HG03095 (cell line): Measurements from ENCODE around the gene TIGD3.
"Not testable (repeated sequence)": the region's sequence is repeated elsewhere in the genome, so short reads cannot be mapped to it uniquely, and the experiment has no call there.

Source experiments
- ATAC-seq: cut with Tn5 transposase; IDR thresholded peaks from one replicate; pipeline ENCODE4 v1.9.1; 2021; ENCODE audit warnings: moderate library complexity; ENCODE audit not compliant: unreplicated experiment

Gene TIGD3

GRCh38 chr11:65323813-65324212 lies 30.7 kb upstream of the TIGD3 start:
- ATAC-seq: no peak

DNA sequence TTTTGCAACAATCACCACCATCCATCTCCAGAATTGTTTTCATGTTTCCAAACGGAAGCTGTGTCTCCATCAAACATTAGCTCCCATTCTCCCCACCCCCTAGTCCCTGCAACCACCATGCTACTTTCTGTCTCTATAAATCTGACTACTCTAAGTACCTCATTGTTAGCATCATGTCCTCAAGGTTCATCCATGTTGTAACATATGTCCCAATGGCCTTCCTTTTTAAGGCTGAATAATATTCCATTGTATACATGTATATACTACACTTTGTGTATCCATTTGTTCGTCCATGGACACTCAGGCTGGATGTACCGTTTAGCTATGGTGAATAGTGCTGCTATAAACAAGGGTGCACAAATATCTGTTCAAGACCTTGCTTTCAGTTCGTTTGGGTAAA lies 29.1 kb upstream of the TIGD3 start:
- ATAC-seq: no peak

DNA sequence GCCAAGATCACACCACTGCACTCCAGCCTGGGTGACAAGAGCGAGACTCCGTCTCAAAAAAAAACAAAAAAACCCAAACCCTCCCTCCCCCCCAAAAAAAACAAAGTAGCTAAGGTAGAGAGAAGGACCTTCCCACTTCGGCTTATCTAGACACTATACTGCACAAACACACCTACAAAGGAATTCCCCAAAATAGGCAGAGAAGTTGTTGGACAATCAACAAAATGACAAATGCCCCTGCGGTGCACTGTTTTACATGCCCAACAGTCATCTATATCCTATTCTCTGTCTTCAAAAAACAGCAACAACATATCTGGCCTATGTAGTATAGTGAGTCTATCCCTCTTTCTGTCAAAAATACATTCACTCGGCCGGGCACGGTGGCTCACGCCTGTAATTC lies 27.5 kb upstream of the TIGD3 start:
- ATAC-seq: no peak

GRCh38 chr11:65329478-65329877 lies 25.1 kb upstream of the TIGD3 start:
- no peak for ATAC-seq

GRCh38 chr11:65329944-65330403 lies 24.6 kb upstream of the TIGD3 start:
- ATAC-seq: no peak

GRCh38 chr11:65330544-65330943 lies 24.0 kb upstream of the TIGD3 start:
- ATAC-seq: no peak

DNA sequence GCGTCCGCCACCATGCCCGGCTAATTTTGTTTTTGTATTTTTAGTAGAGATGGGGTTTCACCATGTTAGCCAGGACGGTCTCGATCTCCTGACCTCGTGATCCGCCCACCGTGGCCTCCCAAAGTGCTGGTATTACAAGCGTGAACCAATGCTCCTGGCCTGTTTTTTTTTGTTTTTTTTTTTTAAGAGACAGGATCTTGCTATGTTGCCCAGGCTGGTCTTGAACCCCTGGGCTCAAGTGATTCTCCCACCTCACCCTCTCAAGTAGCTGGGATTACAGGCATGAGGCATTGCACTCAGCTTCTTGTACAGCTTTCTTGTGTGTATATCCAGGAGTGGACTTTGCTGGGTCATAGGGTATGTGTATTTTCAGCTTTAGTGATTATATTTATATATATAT lies 22.0 kb upstream of the TIGD3 start:
- ATAC-seq: not testable (repeated sequence)

DNA sequence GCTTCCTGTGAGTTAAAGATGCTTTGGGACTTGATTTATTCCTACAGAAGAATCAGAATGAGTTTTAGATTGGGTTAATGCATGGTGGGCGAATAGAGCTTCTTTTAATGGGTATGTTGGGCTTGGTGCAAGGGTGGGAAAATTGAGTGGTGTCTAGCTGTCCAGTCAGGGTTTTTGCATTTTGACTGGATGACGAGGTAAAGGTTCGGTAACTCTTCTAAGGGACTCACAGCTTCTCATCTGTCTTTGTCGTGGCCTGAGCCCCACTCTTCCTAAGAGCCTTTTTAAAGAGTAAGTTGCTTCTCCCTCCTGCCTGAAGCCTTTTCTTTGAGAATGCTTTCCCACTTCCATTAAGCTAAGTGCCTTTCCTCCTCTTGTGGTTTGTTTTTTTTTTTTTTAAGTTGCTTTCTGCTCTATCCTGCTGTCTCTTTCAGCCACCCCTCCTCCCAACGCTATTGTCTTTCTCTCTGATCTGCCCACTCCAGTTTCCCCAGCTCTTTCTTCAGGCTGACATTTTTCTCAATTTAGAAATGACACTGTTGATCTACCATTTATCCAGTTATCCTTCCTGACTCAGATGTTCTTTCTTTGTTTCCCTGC lies 19.8 kb upstream of the TIGD3 start:
- no peak for ATAC-seq

DNA sequence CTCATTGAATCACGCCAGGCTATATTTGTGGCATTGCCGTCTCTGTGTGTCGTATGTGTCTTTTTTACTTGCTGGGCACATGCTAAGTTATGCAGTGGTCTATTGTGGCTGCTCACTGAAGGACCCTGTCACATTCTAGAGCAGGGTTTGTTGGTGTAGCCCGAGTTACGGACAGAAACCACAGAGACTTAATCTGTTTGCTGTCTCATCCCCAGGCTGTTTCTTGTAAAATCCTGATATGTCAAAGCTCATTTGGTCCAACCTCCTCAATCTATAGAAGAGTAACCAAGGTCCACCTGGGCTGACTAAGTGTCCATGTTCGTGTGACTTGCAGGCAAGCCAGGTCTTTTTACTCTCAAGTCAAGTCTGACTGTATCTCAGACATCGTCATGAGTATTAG lies 15.9 kb upstream of the TIGD3 start:
- ATAC-seq: no peak

DNA sequence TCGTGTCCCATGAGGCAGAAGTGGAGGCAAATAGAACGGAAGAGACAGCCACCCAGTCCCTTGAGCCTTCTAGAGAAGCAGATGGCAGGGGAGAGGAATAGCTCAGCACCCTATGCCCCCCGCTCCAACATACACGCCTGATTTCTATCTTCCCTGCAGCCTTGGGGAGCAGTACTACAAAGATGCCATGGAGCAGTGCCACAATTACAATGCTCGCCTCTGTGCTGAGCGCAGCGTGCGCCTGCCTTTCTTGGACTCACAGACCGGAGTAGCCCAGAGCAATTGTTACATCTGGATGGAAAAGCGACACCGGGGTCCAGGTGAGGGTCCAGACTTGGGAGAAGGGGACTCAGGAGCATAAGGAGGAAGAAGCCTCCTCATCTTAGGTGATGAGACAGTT lies 14.3 kb upstream of the TIGD3 start:
- no peak for ATAC-seq

GRCh38 chr11:65341856-65342255 lies 12.7 kb upstream of the TIGD3 start:
- ATAC-seq: no peak

DNA sequence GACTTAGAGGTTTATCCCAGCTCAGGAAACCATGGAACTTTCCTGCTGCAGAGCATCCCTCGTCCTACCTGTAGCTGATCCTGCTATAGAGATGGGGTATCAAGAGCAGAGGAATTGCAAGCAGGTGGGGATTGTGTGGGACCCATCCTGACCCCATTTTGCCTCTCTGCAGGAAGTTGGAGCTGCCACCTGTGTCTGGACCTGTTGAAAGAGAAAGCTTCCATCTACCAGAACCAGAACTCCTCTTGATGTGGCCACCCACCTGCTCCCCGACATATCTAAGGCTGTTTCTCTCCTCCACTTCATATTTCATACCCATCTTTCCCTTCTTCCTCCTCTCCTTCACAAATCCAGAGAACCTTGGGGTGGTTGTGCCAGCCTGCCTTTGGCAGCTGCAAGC lies 3.0 kb upstream of the TIGD3 start:
- no peak for ATAC-seq

DNA sequence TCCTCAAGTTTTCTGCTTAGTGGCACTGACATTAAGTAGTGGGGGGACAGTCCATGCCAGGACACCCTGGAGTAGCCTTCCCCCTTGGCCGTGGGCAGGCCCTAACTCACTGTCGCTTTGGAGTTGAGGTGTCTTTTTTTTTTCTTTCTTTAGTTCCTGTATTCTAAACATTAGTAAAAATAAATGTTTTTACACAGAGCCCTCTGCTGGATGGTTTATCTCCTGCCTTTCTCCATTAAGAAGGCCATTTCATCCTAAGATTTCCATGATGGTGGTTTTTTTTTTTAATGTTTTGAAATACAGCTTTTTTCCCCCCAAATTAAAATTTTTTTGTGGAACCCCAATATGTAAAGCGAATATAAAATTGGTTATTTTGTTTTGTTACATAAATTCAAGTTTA lies 1.8 kb upstream of the TIGD3 start:
- no peak for ATAC-seq

GRCh38 chr11:65353376-65353775 lies 1.2 kb upstream of the TIGD3 start:
- ATAC-seq: no peak

DNA sequence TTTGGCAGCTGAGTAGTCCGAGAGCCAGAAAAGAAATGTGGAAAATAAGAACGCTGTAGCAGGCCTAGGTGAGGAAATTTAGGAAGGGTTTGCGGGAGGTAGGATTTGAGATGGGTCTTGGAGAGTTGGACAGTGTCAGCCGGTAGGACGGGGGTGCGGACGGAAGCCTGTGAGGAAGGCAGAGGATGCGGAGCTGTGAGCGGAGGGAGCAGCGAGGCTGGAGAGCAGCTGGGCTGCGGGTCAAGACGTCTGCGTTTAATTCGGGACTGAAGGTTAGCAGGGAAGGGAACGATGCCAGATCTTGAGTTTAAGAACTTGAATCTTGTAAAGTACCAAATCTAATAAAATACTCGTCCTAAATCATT lies 669 bp upstream of the TIGD3 start:
- ATAC-seq: no peak

DNA sequence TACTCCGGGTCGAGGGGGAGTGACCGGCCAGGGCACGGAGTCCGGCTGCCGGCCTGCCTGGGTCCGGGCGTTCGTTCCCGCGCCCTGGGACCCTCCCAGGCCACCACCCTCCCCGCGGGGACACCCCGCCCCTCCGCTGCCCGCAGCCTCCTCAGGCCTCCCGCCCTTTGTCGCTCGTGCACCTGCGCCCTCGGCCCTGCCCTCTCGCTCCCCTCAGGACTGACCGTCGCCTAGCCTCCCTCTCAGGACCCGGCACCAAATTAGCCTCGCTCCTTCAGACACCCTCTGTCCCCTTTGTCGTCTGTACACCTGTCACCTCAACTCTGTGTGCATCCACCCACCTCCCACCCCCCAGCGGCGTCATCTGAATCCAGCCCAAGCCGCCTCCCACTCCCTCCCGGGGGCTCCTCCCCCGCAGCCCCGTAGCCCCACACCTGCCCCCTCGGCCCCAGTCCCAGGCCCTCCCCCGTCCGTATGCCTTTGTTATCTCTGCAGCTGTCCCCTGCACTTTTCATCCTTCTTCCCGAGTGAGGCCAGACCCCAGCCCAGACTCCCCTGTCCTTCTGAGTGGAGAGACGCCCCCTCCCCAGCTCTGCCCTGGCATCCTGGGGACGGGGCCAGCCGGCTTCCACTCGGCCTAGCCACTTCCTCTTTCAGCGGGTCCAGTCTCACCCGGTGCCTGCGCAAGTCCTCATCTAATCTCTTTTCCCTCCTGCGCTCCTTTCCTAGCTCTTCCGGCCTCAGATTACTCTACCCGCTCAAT lies 643 bp downstream of the TIGD3 start:
- ATAC-seq: peak; percentile 15

DNA sequence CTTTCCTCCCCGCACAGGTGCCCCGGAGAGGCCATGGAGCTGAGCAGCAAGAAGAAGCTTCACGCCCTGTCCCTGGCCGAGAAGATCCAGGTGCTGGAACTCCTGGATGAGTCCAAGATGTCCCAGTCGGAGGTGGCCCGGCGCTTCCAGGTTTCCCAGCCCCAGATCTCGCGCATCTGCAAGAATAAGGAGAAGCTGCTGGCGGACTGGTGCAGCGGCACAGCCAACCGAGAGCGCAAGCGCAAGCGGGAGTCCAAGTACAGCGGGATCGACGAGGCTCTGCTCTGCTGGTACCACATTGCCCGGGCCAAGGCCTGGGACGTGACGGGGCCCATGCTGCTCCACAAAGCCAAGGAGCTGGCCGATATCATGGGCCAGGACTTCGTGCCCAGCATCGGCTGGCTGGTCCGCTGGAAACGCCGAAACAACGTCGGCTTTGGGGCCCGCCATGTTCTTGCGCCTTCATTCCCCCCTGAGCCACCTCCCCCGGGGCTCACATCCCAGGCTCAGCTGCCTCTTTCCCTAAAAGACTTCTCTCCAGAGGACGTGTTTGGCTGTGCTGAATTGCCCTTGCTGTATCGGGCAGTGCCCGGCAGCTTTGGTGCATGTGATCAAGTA lies 1.3 kb downstream of the TIGD3 start:
- ATAC-seq: no peak

- no peak for ATAC-seq
Observed at GRCh38 chr11:65356394-65356972, 1.9 kb downstream of the TIGD3 start.

DNA sequence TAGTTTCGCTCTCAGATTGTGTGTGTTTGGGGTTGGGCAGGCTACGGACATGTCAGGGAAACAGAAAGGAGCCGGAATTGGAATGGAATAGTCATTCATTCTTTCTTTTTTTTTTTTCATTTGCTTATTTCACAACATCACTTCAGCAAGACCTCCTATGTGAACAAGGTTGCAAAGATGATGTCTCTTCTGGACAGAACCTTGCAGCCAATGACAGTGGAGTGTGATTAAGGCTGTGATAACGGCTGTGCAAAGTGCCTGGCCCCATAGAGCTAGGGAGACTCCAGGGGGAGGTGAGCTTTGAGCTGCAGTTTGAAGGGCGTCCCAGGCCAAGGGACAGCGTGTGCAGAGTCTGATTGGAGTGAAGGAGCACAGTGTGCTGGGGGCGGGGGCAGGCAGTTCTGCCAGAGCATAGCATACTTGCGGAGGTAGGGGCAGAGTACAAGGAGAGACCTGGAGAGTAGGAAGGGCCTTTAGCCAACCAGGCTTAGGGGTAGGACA lies 3.4 kb downstream of the TIGD3 start:
- no peak for ATAC-seq

DNA sequence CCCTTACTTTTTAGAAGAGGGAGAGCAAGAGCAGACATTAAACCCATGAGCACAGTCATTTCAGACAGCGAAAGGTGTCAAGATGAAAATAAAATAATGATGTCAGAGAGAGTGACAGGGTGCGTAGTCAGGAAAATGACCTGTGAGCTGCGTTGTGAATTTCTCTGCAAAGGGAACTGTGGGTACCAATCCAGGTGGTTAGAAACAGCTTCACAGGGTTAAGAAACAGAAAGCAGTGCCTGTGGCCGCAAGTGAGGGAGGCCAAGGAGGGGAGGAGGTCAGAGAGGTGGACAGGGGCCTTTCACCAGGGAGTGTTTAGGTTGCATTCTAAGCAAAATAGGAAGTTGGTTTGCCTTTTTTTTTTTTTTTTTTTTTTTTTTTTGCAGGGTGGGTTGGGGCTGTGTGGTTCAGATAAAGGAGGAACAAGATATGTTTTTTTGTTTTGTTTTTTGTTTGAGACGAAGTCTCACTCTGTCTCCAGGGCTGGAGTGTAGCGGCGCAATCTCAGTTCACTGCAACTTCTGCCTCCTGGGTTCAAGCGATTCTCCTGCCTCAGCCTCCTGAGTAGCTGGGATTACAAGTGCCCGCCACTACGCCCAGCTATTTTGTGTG lies 7.9 kb downstream of the TIGD3 start:
- no peak for ATAC-seq

- no peak for ATAC-seq
Observed at GRCh38 chr11:65362966-65363365, 8.4 kb downstream of the TIGD3 start.
